ENCODE results near the gene BCAS4. TPM values are rescaled to one million over a fixed set of nuclear protein-coding genes. Genes with fewer than 3 reads are reported as not detected.
"Not testable (repeated sequence)": the region's sequence is repeated elsewhere in the genome, so short reads cannot be mapped to it uniquely, and the experiment has no call there.

Gene BCAS4
- total and polyA plus RNA-seq, 5 donors from 2014 or later = 8.0 to 17.6 (median 14.0) TPM

- no peaks in the 10 kb centered on the region for H3K9me3 ChIP-seq (ENCODE audit: control insufficient read depth in 2 of 2, low read length in 2 of 2)
- H3K27ac Mint-ChIP-seq = no peak overlapping the region
- no peaks in the 10 kb centered on the region for H3K36me3 ChIP-seq (ENCODE audit: control insufficient read depth, insufficient read depth, low read length)
- no peaks in the 10 kb centered on the region for H3K4me1 ChIP-seq (ENCODE audit: control insufficient read depth, insufficient read depth, low read length, poor library complexity, severe bottlenecking)
- H3K9me3 Mint-ChIP-seq = no peaks in the 10 kb centered on the region
- H3K36me3 Mint-ChIP-seq = no peaks in the 10 kb centered on the region
- no peaks in the 10 kb centered on the region for H3K4me1 Mint-ChIP-seq
- no peak for ATAC-seq (ENCODE audit: low read depth in 2 of 2)
- H3K27me3 Mint-ChIP-seq = peaks cover 5% of the 10 kb centered on the region
- H3K4me3 ChIP-seq (ENCODE audit: low read depth, low read length) = no peak overlapping the region
- H3K27me3 ChIP-seq (ENCODE audit: control insufficient read depth, insufficient read depth, low read length) = no peaks in the 10 kb centered on the region
- no peak overlapping the region for H3K4me3 Mint-ChIP-seq
- DNase-seq = no peak
- H3K27ac ChIP-seq (ENCODE audit: insufficient read depth, low read length, poor library complexity, severe bottlenecking) = no peak overlapping the region
Measured at GRCh38 chr20:50756447-50756846, 38.4 kb upstream of the BCAS4 start.

DNA sequence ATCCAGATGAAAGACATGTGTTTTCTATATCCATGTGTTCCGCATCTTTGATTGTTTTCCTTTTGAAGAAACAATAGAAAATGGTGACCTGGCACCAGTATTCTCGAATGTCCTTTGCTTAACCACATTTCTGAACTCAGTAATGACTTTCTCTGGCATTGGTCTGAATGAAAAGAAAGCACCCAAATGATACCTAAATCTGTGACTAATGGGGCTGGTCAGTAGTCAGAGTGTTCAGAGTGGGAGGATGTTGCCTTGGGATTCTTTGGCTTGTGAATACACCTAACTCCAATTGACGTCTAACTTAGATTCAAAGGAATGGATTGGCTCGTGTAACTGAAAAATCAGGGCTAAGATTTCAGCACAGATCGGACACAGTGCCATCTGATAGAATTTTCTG lies 36.4 kb upstream of the BCAS4 start:
- Mint-ChIP-seq H3K36me3 (no peaks in the 10 kb centered on the region), H3K4me3 (no peak overlapping the region), H3K27me3 (peaks cover 5% of the 10 kb centered on the region), H3K9me3 (no peaks in the 10 kb centered on the region), H3K27ac (no peak overlapping the region), H3K4me1 (no peaks in the 10 kb centered on the region)
- no peaks in the 10 kb centered on the region for H3K4me1 ChIP-seq (ENCODE audit: control insufficient read depth, insufficient read depth, low read length, poor library complexity, severe bottlenecking)
- H3K36me3 ChIP-seq (ENCODE audit: control insufficient read depth, insufficient read depth, low read length) = no peaks in the 10 kb centered on the region
- H3K27ac ChIP-seq (ENCODE audit: insufficient read depth, low read length, poor library complexity, severe bottlenecking) = no peak overlapping the region
- no peaks in the 10 kb centered on the region for H3K9me3 ChIP-seq (ENCODE audit: control insufficient read depth in 2 of 2, low read length in 2 of 2)
- H3K27me3 ChIP-seq (ENCODE audit: control insufficient read depth, insufficient read depth, low read length) = no peaks in the 10 kb centered on the region
- H3K4me3 ChIP-seq (ENCODE audit: low read depth, low read length) = no peak overlapping the region
- ATAC-seq (ENCODE audit: low read depth in 2 of 2) (no peak), DNase-seq (no peak)

- no peak for DNase-seq
- Histone ChIP-seq H3K4me3 (ENCODE audit: low read depth, low read length) (no peak overlapping the region), H3K4me1 (ENCODE audit: control insufficient read depth, insufficient read depth, low read length, poor library complexity, severe bottlenecking) (no peaks in the 10 kb centered on the region), H3K36me3 (ENCODE audit: control insufficient read depth, insufficient read depth, low read length) (no peaks in the 10 kb centered on the region), H3K27ac (ENCODE audit: insufficient read depth, low read length, poor library complexity, severe bottlenecking) (no peak overlapping the region), H3K9me3 (ENCODE audit: control insufficient read depth in 2 of 2, low read length in 2 of 2) (no peaks in the 10 kb centered on the region), H3K27me3 (ENCODE audit: control insufficient read depth, insufficient read depth, low read length) (no peaks in the 10 kb centered on the region)
- Mint-ChIP-seq H3K36me3 (no peaks in the 10 kb centered on the region), H3K9me3 (no peaks in the 10 kb centered on the region), H3K4me1 (no peaks in the 10 kb centered on the region), H3K27ac (no peak overlapping the region), H3K4me3 (no peak overlapping the region), H3K27me3 (peaks cover 5% of the 10 kb centered on the region)
- ATAC-seq (ENCODE audit: low read depth in 2 of 2) = no peak
Measured at GRCh38 chr20:50758992-50759391, 35.9 kb upstream of the BCAS4 start.

GRCh38 chr20:50759678-50760077 lies 35.2 kb upstream of the BCAS4 start:
- H3K4me3 Mint-ChIP-seq = no peak overlapping the region
- no peaks in the 10 kb centered on the region for H3K36me3 Mint-ChIP-seq
- no peaks in the 10 kb centered on the region for H3K4me1 Mint-ChIP-seq
- Histone ChIP-seq H3K9me3 (ENCODE audit: control insufficient read depth in 2 of 2, low read length in 2 of 2) (no peaks in the 10 kb centered on the region), H3K36me3 (ENCODE audit: control insufficient read depth, insufficient read depth, low read length) (no peaks in the 10 kb centered on the region), H3K27me3 (ENCODE audit: control insufficient read depth, insufficient read depth, low read length) (no peaks in the 10 kb centered on the region), H3K4me1 (ENCODE audit: control insufficient read depth, insufficient read depth, low read length, poor library complexity, severe bottlenecking) (no peaks in the 10 kb centered on the region), H3K4me3 (ENCODE audit: low read depth, low read length) (no peak overlapping the region), H3K27ac (ENCODE audit: insufficient read depth, low read length, poor library complexity, severe bottlenecking) (no peak overlapping the region)
- ATAC-seq (ENCODE audit: low read depth in 2 of 2) (no peak), DNase-seq (no peak)
- H3K9me3 Mint-ChIP-seq = no peaks in the 10 kb centered on the region
- H3K27ac Mint-ChIP-seq = peak overlapping the region in 1 of 3 donors; percentile 35
- H3K27me3 Mint-ChIP-seq = peaks cover 5% of the 10 kb centered on the region

DNA sequence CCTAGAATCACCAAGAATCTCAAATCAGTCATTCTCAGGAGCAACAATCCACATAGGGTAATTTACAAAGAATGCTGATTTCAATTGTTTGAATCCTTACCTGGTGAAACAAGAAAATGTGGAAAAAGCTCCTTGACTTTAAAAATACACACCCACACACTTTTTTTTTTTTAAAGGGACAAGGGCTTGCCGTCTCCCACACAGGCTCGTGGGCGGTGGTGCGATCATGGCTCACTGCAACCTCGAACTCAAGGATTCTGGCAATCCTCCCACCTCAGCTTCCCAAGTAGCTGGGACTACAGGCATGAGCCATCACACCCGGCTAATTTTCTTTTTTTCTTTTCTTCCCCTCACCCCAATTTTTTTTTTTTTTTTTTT lies 32.8 kb upstream of the BCAS4 start:
- no peak for DNase-seq

GRCh38 chr20:50762435-50763220 lies 32.2 kb upstream of the BCAS4 start:
- ATAC-seq (ENCODE audit: low read depth in 2 of 2) (no peak), DNase-seq (no peak)
- H3K4me3 Mint-ChIP-seq = no peak overlapping the region
- no peak overlapping the region for H3K4me3 ChIP-seq (ENCODE audit: low read depth, low read length)
- no peaks in the 10 kb centered on the region for H3K36me3 Mint-ChIP-seq
- H3K27ac ChIP-seq (ENCODE audit: insufficient read depth, low read length, poor library complexity, severe bottlenecking) = no peak overlapping the region
- no peaks in the 10 kb centered on the region for H3K36me3 ChIP-seq (ENCODE audit: control insufficient read depth, insufficient read depth, low read length)
- peaks cover 12% of the 10 kb centered on the region for H3K27me3 Mint-ChIP-seq
- H3K9me3 Mint-ChIP-seq = no peaks in the 10 kb centered on the region
- H3K4me1 Mint-ChIP-seq = no peaks in the 10 kb centered on the region
- no peaks in the 10 kb centered on the region for H3K27me3 ChIP-seq (ENCODE audit: control insufficient read depth, insufficient read depth, low read length)
- no peaks in the 10 kb centered on the region for H3K9me3 ChIP-seq (ENCODE audit: control insufficient read depth in 2 of 2, low read length in 2 of 2)
- H3K27ac Mint-ChIP-seq = no peak overlapping the region
- no peaks in the 10 kb centered on the region for H3K4me1 ChIP-seq (ENCODE audit: control insufficient read depth, insufficient read depth, low read length, poor library complexity, severe bottlenecking)

More for the DNA sequence above, 32.8 kb upstream of the BCAS4 start:
- Histone ChIP-seq H3K27ac (ENCODE audit: insufficient read depth, low read length, poor library complexity, severe bottlenecking) (no peak overlapping the region), H3K4me1 (ENCODE audit: control insufficient read depth, insufficient read depth, low read length, poor library complexity, severe bottlenecking) (no peaks in the 10 kb centered on the region), H3K36me3 (ENCODE audit: control insufficient read depth, insufficient read depth, low read length) (no peaks in the 10 kb centered on the region), H3K9me3 (ENCODE audit: control insufficient read depth in 2 of 2, low read length in 2 of 2) (no peaks in the 10 kb centered on the region), H3K4me3 (ENCODE audit: low read depth, low read length) (no peak overlapping the region), H3K27me3 (ENCODE audit: control insufficient read depth, insufficient read depth, low read length) (no peaks in the 10 kb centered on the region)
- ATAC-seq (ENCODE audit: low read depth in 2 of 2) = no peak
- Mint-ChIP-seq H3K4me1 (no peaks in the 10 kb centered on the region), H3K27ac (no peak overlapping the region), H3K36me3 (no peaks in the 10 kb centered on the region), H3K27me3 (peaks cover 7% of the 10 kb centered on the region), H3K9me3 (no peaks in the 10 kb centered on the region), H3K4me3 (no peak overlapping the region)

GRCh38 chr20:50763550-50764458 lies 31.1 kb upstream of the BCAS4 start:
- not testable (repeated sequence) for ATAC-seq (ENCODE audit: low read depth in 2 of 2); H3K4me1 ChIP-seq (ENCODE audit: control insufficient read depth, insufficient read depth, low read length, poor library complexity, severe bottlenecking); H3K27ac Mint-ChIP-seq; H3K27me3 ChIP-seq (ENCODE audit: control insufficient read depth, insufficient read depth, low read length); H3K36me3 ChIP-seq (ENCODE audit: control insufficient read depth, insufficient read depth, low read length); H3K27ac ChIP-seq (ENCODE audit: insufficient read depth, low read length, poor library complexity, severe bottlenecking); H3K9me3 ChIP-seq (ENCODE audit: control insufficient read depth in 2 of 2, low read length in 2 of 2); H3K4me1 Mint-ChIP-seq; H3K4me3 ChIP-seq (ENCODE audit: low read depth, low read length); H3K4me3 Mint-ChIP-seq; DNase-seq; H3K9me3 Mint-ChIP-seq; H3K36me3 Mint-ChIP-seq
- H3K27me3 Mint-ChIP-seq = peaks cover 12% of the 10 kb centered on the region
